ENCODE data around the gene RAB27A. TPM values are rescaled to one million over a fixed set of nuclear protein-coding genes. Genes with fewer than 3 reads are reported as not detected.

The RAB27A gene
- total and polyA plus RNA-seq, 2 donors (not counting 3 experiments of a cell fraction or from before 2014, with no cell fraction given), result 7.3 to 30.9 TPM

- Histone ChIP-seq H3K4me1 (ENCODE audit: control insufficient read depth, extremely low read depth, insufficient read depth, low read length) (no peaks in the 10 kb centered on the region), H3K4me2 (ENCODE audit: insufficient read depth, low read length) (no peak overlapping the region), H3K79me2 (ENCODE audit: control insufficient read depth, insufficient read depth, low read length) (no peaks in the 10 kb centered on the region), H3K9me1 (replicated peaks; ENCODE audit: control insufficient read depth, extremely low read depth, insufficient read depth, low read length) (no peaks in the 10 kb centered on the region), H3K36me3 (ENCODE audit: control insufficient read depth in 2 of 2, extremely low read depth in 1 of 2, insufficient read depth in 2 of 2, low read length in 2 of 2) (no peaks in the 10 kb centered on the region), H3K27me3 (ENCODE audit: control insufficient read depth in 2 of 2, insufficient read depth in 2 of 2, low read length in 2 of 2) (no peaks in the 10 kb centered on the region), H3K9ac (replicated peaks; ENCODE audit: extremely low read depth, insufficient read depth, low read length) (no peak overlapping the region), H4K20me1 (replicated peaks; ENCODE audit: control insufficient read depth, extremely low read depth, insufficient read depth, low read length) (no peaks in the 10 kb centered on the region), H2AFZ (ENCODE audit: low read depth, low read length) (no peak overlapping the region), H3K27ac (ENCODE audit: insufficient read depth, low read depth, low read length) (no peak overlapping the region), H3K4me3 (replicated peaks in 1 of 3; ENCODE audit: insufficient read depth in 1 of 3, low read depth in 1 of 3, low read length in 3 of 3) (no peak overlapping the region), H3K9me3 (replicated peaks; ENCODE audit: control insufficient read depth, insufficient read depth, low read length) (no peaks in the 10 kb centered on the region)
- TF ChIP-seq GATA2 (IDR thresholded peaks at IDR 0.05; ENCODE audit: insufficient read depth, insufficient read length, low read depth, low read length) (no peak), MYC (IDR thresholded peaks at IDR 0.05; ENCODE audit: low read depth, low read length) (no peak), JUN (IDR thresholded peaks at IDR 0.05; ENCODE audit: borderline replicate concordance, insufficient read depth, insufficient read length, low read depth) (no peak), POLR2AphosphoS5 (IDR thresholded peaks at IDR 0.05; ENCODE audit: insufficient read depth, low read depth, low read length) (no peak), CTCF (IDR thresholded peaks at IDR 0.05; ENCODE audit: extremely low read depth in 1 of 2, insufficient read depth in 1 of 2, low read depth in 1 of 2, low read length in 2 of 2) (no peak), POLR2A (IDR thresholded peaks at IDR 0.05; ENCODE audit: low read depth, low read length) (no peak)
- FAIRE-seq (no peak), DNase-seq (ENCODE audit: low read depth, low spot score) (no peak)
- BruUV-seq (replicated peaks), result no TSS peak
- CTCF ChIA-PET, result no interaction called here
- POLR2A ChIA-PET, result no interaction called here
- intact Hi-C loops (cut with micrococcal nuclease), result no loop called here
- dilution Hi-C loops (cut with MboI; ENCODE audit: extremely low pct_ligation_motif_present, low sequenced_read_pairs), result no loop called here
Measured at GRCh38 chr15:55327387-55327786, 37.8 kb upstream of the RAB27A start.

GRCh38 chr15:55322467-55322866 is 32.9 kb upstream of the RAB27A start:
- Histone ChIP-seq H3K9me1 (replicated peaks; ENCODE audit: control insufficient read depth, extremely low read depth, insufficient read depth, low read length) (no peaks in the 10 kb centered on the region), H3K4me3 (replicated peaks in 1 of 3; ENCODE audit: insufficient read depth in 1 of 3, low read depth in 1 of 3, low read length in 3 of 3) (no peak overlapping the region), H3K9me3 (replicated peaks; ENCODE audit: control insufficient read depth, insufficient read depth, low read length) (no peaks in the 10 kb centered on the region), H3K27ac (ENCODE audit: insufficient read depth, low read depth, low read length) (no peak overlapping the region), H3K79me2 (ENCODE audit: control insufficient read depth, insufficient read depth, low read length) (peaks cover 6% of the 10 kb centered on the region), H3K27me3 (ENCODE audit: control insufficient read depth in 2 of 2, insufficient read depth in 2 of 2, low read length in 2 of 2) (no peaks in the 10 kb centered on the region), H2AFZ (ENCODE audit: low read depth, low read length) (no peak overlapping the region), H4K20me1 (replicated peaks; ENCODE audit: control insufficient read depth, extremely low read depth, insufficient read depth, low read length) (no peaks in the 10 kb centered on the region), H3K4me1 (ENCODE audit: control insufficient read depth, extremely low read depth, insufficient read depth, low read length) (peaks cover 9% of the 10 kb centered on the region), H3K36me3 (ENCODE audit: control insufficient read depth in 2 of 2, extremely low read depth in 1 of 2, insufficient read depth in 2 of 2, low read length in 2 of 2) (no peaks in the 10 kb centered on the region), H3K4me2 (ENCODE audit: insufficient read depth, low read length) (no peak overlapping the region), H3K9ac (replicated peaks; ENCODE audit: extremely low read depth, insufficient read depth, low read length) (no peak overlapping the region)
- intact Hi-C loops (cut with micrococcal nuclease) (no loop called here), dilution Hi-C loops (cut with MboI; ENCODE audit: extremely low pct_ligation_motif_present, low sequenced_read_pairs) (no loop called here)
- FAIRE-seq (no peak), DNase-seq (ENCODE audit: low read depth, low spot score) (no peak)
- ChIA-PET CTCF (no interaction called here), POLR2A (no interaction called here)
- no TSS peak for BruUV-seq (replicated peaks)
- no peak for TF ChIP-seq MYC (IDR thresholded peaks at IDR 0.05; ENCODE audit: low read depth, low read length)
- TF ChIP-seq FOS (IDR thresholded peaks at IDR 0.05; ENCODE audit: borderline replicate concordance, insufficient read depth, low read length), result no peak
- no peak for TF ChIP-seq POLR2AphosphoS5 (IDR thresholded peaks at IDR 0.05; ENCODE audit: insufficient read depth, low read depth, low read length)
- TF ChIP-seq EZH2 (IDR thresholded peaks at IDR 0.05; ENCODE audit: borderline replicate concordance, low read depth, low read length, severe bottlenecking), result no peak
- no peak for TF ChIP-seq GATA2 (IDR thresholded peaks at IDR 0.05; ENCODE audit: insufficient read depth, insufficient read length, low read depth, low read length)
- no peak for TF ChIP-seq CTCF (IDR thresholded peaks at IDR 0.05; ENCODE audit: extremely low read depth in 1 of 2, insufficient read depth in 1 of 2, low read depth in 1 of 2, low read length in 2 of 2)
- no peak for TF ChIP-seq POLR2A (IDR thresholded peaks at IDR 0.05; ENCODE audit: low read depth, low read length)
- no peak for TF ChIP-seq JUN (IDR thresholded peaks at IDR 0.05; ENCODE audit: borderline replicate concordance, insufficient read depth, insufficient read length, low read depth)
- no peak for TF ChIP-seq MAX (IDR thresholded peaks at IDR 0.05; ENCODE audit: insufficient read depth, insufficient read length)
